ENCODE data around the gene CLIP2. TPM values are rescaled to one million over a fixed set of nuclear protein-coding genes. Genes with fewer than 3 reads are reported as not detected.

Gene CLIP2
- total RNA-seq, 1 experiment from 2014 or later, result 29.1 TPM

- Histone ChIP-seq H3K9me3 (replicated peaks) (peaks cover under 1% of the 10 kb centered on the region), H3K36me3 (no peaks in the 10 kb centered on the region), H3K27ac (peak overlapping the region; percentile 99), H3K4me3 (peak overlapping the region; percentile 44), H3K4me1 (peaks cover 36% of the 10 kb centered on the region; the same call in 1 of the 2 replicates), H3K27me3 (no peaks in the 10 kb centered on the region)
- DNase-seq, result peak; percentile 48 to 61
These were observed 154.5 kb downstream of the CLIP2 start for GRCh38 chr7:74443543-74444247.

DNA sequence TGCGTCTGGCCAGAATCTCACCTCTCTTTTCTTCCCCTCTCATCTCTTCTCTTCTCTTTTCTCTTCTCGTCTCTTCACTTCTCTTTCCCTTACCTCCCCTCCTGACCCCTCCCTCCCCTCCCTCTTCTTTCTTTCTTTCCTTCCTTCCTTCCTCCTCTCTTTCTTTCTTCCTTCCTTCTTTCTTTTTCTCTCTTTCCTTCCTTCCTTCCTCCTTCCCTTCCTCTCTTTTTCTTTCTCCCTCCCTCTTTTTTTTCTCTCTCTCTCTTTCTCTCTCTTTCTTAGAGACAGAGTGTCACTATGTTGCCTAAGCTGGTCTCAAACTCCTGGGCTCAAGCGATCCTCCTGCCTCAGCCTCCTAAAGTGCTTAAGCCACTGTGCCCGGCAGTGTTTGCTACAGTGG, 159.9 kb downstream of the CLIP2 start:
- H3K4me3 ChIP-seq, result no peak overlapping the region
- DNase-seq, result no peak
- peaks cover 1% of the 10 kb centered on the region; the same call in 1 of the 2 replicates for H3K4me1 ChIP-seq
- H3K9me3 ChIP-seq (replicated peaks), result no peaks in the 10 kb centered on the region
- H3K27me3 ChIP-seq, result no peaks in the 10 kb centered on the region
- H3K36me3 ChIP-seq, result no peaks in the 10 kb centered on the region
- no peak overlapping the region for H3K27ac ChIP-seq

GRCh38 chr7:74449809-74450397, 160.7 kb downstream of the CLIP2 start:
- Histone ChIP-seq H3K4me3 (no peak overlapping the region), H3K27ac (no peak overlapping the region), H3K27me3 (no peaks in the 10 kb centered on the region), H3K9me3 (replicated peaks) (no peaks in the 10 kb centered on the region), H3K4me1 (no peaks in the 10 kb centered on the region; the same call in 1 of the 2 replicates), H3K36me3 (no peaks in the 10 kb centered on the region)
- peak; percentile 70 to 88 for DNase-seq

GRCh38 chr7:74452748-74453321, 163.6 kb downstream of the CLIP2 start:
- H3K36me3 ChIP-seq, result peaks cover 8% of the 10 kb centered on the region
- H3K4me3 ChIP-seq, result peak overlapping the region; percentile 89
- H3K9me3 ChIP-seq (replicated peaks), result no peaks in the 10 kb centered on the region
- H3K27me3 ChIP-seq, result no peaks in the 10 kb centered on the region
- peaks cover 7% of the 10 kb centered on the region; the same call in 1 of the 2 replicates for H3K4me1 ChIP-seq
- peak overlapping the region; percentile 91 for H3K27ac ChIP-seq
- DNase-seq, result peak; percentile 86 to 87

DNA sequence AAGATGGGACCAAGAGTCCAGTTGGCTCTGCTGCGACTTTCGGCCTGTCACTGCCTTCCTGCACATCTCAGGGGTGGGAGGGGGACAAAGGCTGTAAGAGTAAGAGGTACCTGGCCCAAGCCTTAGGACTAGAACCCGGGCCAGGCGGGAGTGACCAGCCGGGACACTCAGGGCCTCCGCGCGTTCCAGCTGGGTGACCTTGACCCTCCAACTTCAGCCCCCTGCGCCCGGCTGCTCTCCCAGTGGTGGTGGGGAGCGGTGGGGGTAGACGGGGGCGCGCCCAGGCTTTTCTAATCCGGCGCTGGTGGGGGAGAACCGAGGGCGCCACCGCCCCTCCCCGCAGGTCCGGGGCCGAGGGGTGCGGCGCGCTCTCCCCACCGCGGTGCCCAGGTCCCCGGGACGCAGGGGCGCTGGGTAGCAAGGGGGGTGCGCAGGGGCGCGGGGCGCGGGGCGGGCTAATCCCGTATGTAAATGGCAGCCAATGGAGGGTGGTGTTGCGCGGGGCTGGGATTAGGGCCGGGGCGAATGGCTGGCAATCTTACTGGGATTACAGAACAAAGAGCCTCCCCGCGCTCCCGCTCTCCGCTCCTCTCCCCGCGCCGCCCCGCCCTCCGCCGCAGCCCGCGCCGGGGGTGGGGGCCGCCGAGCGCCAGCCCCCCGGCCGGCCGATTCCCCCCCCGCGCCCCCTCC, 164.3 kb downstream of the CLIP2 start, which contains the start of gene GTF2IRD1:
GTF2IRD1 (plus strand) TSS at position 585 of the 690 bp plus-strand sequence. CDS start 54,175 bp downstream, outside the sequence.
- DNase-seq, result peak; percentile 94 to 96

DNA sequence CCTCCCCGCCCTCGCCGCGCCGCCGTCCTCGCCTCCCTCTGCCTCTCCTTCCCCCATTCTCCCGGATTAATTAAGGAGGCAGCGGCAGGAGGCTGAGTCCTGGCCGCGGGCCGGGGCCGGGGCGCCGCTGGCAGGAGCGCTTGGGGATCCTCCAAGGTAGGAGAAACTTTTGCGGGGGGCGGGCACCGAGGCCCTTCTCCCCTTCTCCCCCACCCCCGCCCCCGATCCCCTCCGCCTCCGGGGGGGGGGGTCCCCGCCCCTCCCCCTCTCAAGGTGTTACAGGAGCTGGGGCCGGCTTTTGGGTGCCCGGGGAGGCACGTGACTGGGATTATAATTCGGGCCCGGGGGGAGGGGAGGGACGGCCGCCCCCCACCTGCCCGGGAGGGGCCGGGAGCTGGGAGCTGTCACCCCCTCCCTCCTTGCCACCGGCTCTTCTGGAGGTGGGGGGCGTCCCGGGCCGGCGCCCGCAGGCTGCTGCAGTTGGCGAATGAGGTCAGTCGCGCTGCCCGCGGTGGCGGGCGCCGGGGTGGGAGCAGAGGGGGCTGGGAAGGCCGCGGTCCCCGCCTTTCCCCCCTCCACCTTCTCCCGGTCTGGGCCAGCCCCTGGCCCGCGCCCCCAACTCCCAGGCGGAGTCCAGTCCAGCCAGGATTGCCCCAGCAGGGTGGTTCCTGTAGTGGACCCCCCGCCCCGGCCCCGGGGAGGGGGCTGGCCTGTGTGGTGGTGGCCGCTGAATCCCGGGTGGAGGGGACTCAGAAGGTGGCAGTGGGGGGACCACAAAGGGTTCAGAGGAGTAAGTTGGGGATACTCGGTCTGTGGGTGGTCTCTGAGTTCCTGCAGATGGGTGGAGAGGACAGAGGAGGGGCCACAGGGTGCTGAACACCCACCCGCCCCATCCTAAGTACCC, 165.1 kb downstream of the CLIP2 start:
- Histone ChIP-seq H3K27ac (peak overlapping the region; percentile 78), H3K27me3 (no peaks in the 10 kb centered on the region), H3K4me3 (peak overlapping the region; percentile 89), H3K36me3 (peaks cover 8% of the 10 kb centered on the region), H3K4me1 (peaks cover 10% of the 10 kb centered on the region; the same call in 1 of the 2 replicates), H3K9me3 (replicated peaks) (no peaks in the 10 kb centered on the region)
- DNase-seq, result peak in 1 of 2 experiments; percentile 57

More for the DNA sequence above, 164.3 kb downstream of the CLIP2 start, which contains the start of gene GTF2IRD1:
- Histone ChIP-seq H3K27ac (peak within 1 kb of the TSS; percentile 91), H3K36me3 (peaks cover 8% of the 10 kb centered on the region), H3K27me3 (no peaks in the 10 kb centered on the region), H3K4me3 (peak within 1 kb of the TSS; percentile 89), H3K4me1 (peaks cover 7% of the 10 kb centered on the region; the same call in 1 of the 2 replicates), H3K9me3 (replicated peaks) (no peaks in the 10 kb centered on the region)

DNA sequence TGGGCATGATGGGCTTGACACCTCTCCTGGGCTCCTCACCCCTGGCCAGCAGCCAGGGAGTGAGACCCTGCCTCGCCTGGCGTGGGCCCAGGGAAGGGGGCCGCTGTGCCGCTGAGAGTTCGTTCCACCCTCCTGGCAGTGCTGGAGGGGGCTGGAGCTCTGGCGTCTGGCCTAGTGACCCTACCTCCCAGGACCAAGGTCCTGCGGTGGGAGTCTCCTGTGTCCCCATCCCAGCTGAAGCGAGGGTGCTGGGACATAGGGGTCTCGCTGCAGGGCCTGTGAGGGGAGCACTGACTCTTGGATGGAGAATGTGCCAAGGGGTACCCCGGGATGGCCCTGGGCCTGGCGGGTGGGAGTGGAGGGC, 165.7 kb downstream of the CLIP2 start:
- DNase-seq, result no peak
- Histone ChIP-seq H3K36me3 (peaks cover 8% of the 10 kb centered on the region), H3K9me3 (replicated peaks) (no peaks in the 10 kb centered on the region), H3K4me3 (peak overlapping the region; percentile 89), H3K4me1 (peaks cover 13% of the 10 kb centered on the region; the same call in 1 of the 2 replicates), H3K27me3 (no peaks in the 10 kb centered on the region), H3K27ac (peak overlapping the region; percentile 78)

DNA sequence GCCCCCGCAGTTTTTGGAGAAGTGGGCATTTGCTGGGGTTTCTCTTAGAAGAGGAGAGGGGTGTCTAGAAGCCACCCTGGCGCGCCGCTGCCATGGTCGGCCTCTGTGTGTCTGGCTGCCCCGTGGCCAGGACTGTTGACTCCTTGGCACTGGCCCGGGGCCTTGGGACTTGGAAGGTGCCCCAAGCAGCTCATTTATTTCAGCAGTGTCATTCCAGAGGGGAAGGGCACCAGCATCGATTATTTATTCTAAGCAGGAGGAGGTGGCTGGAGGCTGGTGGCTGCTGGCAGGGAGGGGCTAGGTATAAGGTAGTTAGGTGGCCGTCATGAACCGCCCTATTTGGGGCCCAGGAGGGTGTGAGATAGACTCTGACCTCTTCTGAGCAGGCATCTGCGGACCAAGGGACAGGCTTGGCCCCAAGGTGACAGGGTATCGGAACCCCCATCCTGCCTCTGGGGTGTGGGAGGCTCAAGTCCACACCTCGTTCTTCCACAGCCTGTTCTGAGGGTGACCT, 166.1 kb downstream of the CLIP2 start:
- Histone ChIP-seq H3K4me3 (peak overlapping the region; percentile 89), H3K4me1 (peaks cover 13% of the 10 kb centered on the region; the same call in 1 of the 2 replicates), H3K9me3 (replicated peaks) (no peaks in the 10 kb centered on the region), H3K36me3 (peaks cover 8% of the 10 kb centered on the region), H3K27me3 (no peaks in the 10 kb centered on the region), H3K27ac (peak overlapping the region; percentile 78; the same call in 1 of the 2 replicates)
- DNase-seq, result no peak

Other genes starting within 250 kb of the CLIP2 start
- gene LIMK1, start 205.6 kb upstream of the CLIP2 start, total RNA-seq (2014; rRNA removed; shearing (Covaris generic)), result 43.2 and 43.4 TPM in 2 replicates
- gene EIF4H, start 115.1 kb upstream of the CLIP2 start, total RNA-seq (2014; rRNA removed; shearing (Covaris generic)), result 453 and 475 TPM in 2 replicates
- 0.61 and 0.99 TPM in 2 replicates for gene LAT2, start 79.4 kb upstream of the CLIP2 start, total RNA-seq (2014; rRNA removed; shearing (Covaris generic))
- 111 and 112 TPM in 2 replicates for gene RFC2, start 35.0 kb upstream of the CLIP2 start, total RNA-seq (2014; rRNA removed; shearing (Covaris generic))
- gene GTF2IRD1, start 164.5 kb downstream of the CLIP2 start, total RNA-seq (2014; rRNA removed; shearing (Covaris generic)), result 49.3 and 58.8 TPM in 2 replicates

Measured in SJCRH30 (cell line).